Fibroblast of skin of scalp (primary cell): ENCODE data around the gene GOLGA6L10.
A peak's percentile ranks its signal among the peaks of the same experiment; 100 is the strongest.
"Not testable (repeated sequence)": the region's sequence is repeated elsewhere in the genome, so short reads cannot be mapped to it uniquely, and the experiment has no call there.

ENCODE experiments used
- DNase-seq: peaks from one replicate; pipeline ENCODE4 v3.0.0-alpha.2; 2013

Gene GOLGA6L10

DNA sequence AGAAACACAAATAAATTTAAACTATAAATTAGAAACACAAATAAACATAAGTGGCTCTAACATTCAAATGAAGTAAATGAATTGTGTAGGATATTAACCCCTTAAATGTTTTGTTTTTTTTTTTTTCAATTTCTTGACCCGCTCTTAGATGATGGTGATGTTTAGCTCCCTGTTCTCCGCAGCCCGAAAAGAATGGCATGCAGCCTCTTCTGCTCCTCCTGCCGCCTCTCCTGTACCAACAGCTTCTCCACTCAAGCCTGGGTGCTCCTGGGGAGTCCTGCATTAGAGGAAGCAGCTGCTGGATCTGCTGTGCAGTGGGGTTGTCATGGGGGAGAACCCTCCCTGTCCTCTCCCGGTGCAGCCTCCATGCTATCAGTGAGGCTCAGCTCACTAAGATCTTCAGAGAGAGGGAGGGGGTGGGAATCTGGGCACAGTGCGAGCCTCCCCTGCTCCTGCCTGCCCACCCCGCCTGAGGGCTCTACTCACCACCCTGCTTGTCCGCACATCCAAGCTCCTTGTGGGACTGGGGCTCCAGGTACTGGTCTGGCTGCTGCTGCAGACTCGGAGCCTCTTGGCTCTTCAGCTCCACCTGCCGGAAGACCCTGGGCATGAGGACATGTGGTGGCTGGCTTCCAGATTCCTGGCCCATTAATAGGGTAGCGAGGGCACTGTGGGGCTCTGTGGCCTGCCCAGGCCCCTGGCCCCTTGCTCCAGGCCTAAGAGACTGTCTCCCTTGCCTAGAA lies 6.5 kb downstream of the GOLGA6L10 start:
- DNase-seq = not testable (repeated sequence)

DNA sequence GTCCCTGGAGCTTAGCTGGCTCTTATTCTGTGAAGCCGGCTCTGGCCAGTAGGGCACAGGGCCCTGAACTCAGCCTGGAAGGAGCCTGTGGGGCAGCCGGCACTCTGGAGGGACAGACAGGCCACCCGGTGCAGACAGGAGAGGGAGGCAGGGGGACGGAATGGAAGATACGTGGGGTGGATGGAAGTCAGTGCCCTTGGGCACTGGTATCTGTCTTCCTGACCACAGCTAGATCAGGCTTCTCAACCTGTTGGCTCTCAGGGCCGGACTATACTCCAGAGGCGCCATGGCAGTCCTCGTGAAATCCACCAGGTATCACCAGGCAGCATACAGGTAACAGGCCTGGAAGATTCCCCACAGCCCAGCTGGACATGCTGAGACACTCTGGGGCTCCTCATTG lies 10.7 kb downstream of the GOLGA6L10 start:
- not testable (repeated sequence) for DNase-seq

DNA sequence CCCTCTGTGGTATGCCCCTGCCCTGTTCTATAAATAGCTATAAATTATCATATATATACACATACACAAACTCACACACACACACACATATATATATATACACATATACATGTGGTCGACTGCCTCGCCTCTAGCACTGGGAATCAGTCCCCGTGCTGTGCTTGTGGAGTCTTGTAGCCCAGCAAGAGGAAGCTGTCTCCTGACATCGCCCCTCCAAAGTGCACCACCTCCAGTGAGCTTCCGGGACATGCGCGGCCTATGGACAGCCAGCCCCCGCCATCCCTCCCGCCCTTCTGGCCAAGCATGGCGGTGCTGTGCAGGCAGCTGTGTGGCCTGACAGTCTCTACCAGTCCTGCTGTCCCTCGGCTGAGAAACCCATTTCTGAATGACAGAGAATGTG lies 11.2 kb downstream of the GOLGA6L10 start:
- DNase-seq = not testable (repeated sequence)

DNA sequence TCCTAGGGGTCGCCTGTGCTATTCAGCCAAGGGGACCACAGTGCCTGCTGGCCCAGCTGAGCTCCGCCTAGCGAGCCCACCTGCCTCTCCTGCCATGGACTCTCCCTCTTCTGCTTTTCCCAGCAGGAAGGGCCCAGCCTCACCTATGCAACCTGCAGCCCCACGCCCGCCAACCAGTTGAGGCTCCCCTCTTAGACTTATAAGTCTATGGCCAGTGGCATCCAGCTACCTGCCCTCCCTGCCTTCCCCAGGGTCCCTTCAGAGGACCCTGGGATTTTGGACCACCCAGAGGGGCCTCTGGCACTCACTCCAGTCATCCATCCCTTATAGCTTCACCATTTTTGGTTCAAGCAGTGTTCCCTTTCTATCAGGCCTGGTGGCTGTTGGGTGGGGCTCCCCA lies 12.2 kb downstream of the GOLGA6L10 start:
- not testable (repeated sequence) for DNase-seq

DNA sequence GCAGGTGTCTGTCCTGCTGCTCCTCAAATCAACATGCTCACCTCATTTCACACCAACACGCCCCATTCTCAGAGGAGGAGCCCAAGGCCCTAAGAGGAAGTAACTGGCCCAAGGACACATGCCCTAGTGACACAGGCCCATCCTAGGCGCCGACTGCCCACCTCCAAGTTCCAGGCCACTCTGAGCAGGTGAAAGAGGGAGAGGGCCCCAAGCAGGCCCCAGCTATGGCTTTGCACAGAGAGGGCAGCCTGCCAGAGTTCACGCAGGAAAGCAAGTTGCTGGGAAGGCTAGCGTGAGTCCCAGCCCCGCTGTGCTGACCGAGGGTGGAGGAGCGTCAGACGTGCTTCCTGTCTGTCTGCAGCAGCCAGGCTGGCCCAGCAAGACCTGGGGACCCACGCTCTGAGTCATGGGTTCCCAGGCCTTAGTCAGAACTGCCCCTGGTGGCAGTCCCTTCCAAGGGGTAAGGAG lies 13.1 kb downstream of the GOLGA6L10 start:
- peak; percentile 10 for DNase-seq

DNA sequence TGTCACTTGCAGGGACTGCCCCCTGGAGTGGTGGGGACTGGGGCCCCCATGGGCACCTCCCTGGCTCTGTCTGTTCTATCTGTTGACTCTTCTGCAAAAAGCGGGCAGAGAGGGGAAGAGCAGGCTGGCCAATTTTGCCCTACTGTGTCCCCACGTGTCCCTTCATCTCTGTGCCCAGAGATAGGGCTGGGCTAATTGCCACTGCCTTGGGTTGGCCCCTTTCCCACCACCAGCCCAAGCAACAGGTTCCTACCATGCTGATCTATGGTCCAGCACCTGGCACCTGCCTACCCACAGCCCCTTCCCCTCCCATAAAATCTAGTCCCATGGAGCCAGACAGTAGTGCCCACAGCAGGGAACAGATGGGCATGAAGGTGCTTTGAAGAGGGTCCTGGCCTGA lies 14.3 kb downstream of the GOLGA6L10 start:
- DNase-seq = not testable (repeated sequence)

DNA sequence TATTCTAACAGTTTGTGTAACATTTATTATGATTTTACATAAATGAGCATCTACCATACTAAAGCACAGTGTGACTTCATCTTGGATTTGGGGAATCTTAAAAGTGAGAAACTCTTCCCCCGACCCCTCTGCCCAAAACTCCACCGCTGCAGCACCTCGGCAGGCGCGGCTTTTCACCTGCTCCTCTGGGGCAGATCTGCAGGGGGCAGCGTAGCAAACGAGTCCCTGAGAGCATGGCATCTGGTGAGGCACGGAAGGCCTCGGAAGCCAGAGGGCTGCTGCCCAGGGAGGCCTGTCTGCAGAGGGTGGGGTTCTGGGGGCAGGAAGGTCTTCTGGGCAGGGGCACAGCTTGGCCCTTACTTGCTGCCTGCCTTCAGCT lies 14.7 kb downstream of the GOLGA6L10 start:
- not testable (repeated sequence) for DNase-seq

DNA sequence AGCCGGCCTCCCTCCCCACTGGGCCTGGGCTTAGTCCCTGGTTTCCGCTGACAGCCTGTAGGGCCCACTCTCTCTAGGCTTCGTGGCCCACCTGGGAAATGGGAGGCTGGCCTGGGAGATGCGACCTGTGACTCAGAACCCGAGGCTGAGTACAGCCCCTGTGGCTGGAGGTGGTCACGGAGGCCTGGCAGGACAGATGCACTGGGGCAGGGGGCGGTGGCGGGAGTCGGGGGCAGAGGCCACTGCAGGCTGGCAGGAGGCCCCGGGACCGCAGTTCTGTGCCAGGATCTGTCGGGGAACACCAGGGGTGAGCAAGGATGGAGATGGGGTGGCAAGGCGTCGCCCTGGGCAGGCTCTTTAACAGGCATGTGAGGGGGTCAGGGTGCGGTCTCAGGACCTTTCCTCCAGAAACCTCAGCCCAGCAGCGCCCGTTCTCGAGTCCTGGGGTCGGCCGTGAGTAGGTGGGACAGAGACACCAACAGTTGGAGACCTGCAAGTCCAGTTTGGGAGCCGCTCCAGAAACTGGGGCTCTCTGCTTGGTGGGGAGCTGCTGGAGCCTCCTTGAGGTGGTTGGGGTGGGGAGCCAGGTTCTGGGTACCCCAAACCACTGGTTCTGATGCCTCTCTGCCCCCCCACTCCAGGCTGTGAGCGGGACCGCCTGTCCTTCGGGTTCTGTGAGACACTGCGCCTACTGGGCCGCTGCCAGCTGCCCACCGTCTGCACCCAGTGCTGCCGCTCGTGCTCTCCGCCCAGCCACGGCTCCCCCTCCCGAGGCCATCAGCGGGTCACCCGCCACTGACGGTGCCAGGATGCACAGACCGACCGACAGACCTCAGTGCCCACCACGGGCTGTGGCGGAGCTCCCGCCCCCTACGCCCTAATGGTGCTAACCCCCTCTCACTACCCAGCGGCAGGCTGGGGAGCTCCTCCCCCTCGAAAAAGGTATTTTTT lies 15.4 kb downstream of the GOLGA6L10 start:
- not testable (repeated sequence) for DNase-seq

DNA sequence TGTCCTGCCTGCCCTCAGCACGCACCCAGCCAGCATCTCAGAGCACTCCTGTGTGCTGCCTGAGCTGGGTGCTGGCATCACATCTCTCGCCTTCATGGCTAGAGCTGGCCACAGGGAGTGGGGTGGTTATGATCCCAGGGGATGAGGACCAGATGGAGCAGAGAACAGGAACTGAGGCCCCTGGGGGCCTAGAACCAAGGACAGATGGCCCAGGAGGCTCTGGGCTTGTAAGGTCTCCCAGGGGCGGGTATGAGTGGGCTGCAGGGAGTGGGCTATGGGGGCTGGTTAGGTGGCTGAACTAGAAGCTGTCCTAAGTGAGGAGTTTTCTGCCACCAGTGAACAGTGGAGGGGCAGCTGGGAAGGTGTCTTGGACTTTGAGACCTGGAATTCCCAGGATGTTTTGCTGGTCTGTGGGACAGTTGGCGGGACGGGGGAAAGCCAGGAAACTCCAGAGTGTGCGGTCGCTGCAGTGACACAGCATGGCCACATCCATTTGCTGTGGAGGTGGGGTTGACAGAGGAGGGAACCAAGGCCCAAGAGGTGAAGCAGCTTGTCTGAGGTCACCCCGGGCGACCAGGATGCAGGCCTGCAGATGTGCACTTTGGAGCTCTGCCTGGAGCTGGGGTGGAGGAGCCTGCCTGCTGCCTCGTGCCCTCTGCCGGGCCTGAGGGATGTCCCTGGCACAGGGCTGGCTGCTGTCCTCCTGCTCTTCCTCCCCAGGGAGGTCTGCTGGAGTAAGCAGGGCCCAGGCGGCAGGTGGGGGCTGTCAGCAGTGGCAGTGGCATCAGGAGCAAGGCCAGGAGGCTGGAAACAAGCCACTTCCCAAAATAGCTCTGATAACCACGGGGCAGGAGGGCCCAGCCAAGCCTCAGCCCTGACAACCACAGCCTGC lies 16.3 kb downstream of the GOLGA6L10 start:
- DNase-seq = not testable (repeated sequence)

DNA sequence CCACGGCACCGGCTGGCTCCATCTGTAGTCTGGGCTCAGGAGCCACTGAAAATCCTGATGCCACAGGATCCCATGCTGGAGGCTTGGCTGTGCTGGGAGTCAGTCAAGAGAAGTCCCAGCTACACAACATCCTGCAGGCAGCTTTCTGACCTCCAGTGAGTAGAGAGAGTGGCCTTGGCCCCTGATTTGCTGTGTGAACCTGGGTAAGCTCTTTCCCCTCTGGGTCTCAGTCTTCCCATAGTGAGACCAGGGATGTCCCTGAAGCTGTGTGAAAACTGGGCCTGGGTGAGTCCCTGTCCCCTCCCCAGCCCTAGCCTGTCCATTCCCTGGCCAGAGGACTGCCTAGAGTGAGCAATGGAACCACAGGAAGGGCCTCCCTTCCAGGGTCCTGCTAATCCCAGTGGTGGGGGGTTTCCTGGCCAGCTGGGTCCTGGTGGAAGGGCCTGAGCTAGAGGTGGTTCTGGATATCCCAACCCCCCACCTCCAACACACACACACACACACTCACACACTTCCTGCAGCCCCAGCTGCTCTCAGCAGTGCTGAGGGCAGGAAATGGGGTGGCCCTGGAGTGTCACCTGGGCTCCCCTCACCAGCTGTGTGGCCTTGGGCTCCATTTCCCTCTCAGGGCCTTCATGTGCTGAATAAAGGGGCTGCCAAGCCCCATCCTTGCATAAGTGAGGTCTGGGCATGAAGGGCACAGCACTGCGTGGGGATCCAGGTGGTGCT lies 17.5 kb downstream of the GOLGA6L10 start:
- DNase-seq = not testable (repeated sequence)

DNA sequence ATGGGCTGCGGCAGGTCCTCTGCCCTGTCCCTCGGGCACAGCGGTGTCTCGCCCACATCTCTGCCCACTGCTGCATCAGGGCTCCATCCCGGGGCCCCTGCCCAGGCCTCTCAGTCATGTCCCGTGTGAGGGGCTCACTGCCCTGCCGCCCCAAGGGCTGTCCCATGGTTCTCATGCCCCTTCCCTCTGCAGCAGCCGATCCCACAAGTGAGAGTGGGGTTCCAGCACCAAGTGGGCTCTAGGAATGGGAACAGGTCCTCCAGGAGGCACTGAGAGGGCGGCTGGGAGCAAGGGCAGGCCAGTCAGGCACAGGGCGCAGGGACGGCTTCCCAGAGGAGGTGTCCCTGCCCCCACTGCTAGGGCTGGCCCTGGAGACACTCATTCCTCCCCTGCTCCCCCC lies 18.4 kb downstream of the GOLGA6L10 start:
- DNase-seq = not testable (repeated sequence)

DNA sequence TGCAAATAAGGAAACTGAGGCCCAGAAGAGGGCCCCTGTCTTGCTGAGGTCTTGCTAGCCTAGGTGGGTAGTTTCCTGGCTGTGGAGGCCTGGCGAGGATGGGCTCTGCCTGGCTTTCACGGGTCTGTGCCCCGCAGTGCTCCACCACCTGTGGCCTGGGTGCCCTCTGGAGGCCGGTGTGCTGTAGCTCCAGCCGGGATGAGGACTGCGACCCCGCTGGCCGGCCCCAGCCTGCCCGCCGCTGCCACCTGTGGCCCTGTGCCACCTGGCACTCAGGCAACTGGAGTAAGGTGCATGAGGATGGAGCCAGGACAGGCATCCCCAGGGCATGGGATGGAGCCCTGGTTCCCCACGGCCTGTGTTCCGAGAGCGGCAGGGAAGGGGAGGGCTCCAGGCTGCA lies 20.2 kb downstream of the GOLGA6L10 start:
- not testable (repeated sequence) for DNase-seq

DNA sequence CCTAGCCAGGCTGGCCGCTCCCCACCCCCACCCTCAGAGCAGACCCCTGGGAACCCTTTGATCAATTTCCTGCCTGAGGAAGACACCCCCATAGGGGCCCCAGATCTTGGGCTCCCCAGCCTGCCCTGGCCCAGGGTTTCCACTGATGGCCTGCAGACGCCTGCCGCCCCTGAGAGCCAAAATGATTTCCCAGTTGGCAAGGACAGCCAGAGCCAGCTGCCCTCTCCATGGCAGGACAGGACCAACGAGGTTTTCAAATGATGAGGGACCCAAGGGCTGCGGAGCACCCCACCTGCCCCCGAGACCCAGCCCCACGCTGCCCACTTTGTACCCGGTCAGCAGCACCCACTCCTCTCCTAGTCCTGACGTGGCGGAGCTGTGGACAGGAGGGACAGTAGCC lies 21.9 kb downstream of the GOLGA6L10 start:
- not testable (repeated sequence) for DNase-seq

DNA sequence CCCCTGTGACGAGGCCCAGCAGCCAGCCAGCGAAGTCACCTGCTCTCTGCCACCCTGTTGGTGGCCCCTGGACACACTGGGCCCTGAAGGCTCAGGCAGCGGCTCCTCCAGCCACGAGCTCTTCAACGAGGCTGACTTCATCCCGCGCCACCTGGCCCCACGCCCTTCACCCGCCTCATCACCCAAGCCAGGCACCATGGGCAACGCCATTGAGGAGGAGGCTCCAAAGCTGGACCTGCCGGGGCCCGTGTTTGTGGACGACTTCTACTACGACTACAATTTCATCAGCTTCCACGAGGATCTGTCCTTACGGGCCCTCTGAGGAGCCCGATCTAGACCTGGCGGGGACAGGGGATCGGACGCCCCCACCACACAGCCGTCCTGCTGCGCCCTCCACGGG lies 22.4 kb downstream of the GOLGA6L10 start:
- not testable (repeated sequence) for DNase-seq

DNA sequence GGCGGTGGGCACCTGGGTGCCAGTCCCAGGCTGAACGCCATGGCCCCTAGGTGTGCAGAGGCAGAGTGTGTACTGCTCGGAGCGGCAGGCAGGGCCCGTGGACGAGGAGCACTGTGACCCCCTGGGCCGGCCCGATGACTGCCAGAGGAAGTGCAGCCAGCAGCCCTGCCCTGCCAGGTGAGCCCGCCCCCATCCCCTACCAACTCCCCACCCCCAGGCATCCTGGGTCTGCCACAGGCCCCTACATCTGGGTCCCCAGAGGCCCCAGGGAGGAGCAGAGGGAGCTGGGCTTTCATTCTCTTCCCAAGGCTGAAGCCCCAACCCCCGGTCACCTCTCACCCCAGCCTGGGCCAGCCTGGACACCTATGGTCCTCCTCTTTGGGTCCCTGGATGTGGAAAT lies 23.6 kb downstream of the GOLGA6L10 start:
- not testable (repeated sequence) for DNase-seq

DNA sequence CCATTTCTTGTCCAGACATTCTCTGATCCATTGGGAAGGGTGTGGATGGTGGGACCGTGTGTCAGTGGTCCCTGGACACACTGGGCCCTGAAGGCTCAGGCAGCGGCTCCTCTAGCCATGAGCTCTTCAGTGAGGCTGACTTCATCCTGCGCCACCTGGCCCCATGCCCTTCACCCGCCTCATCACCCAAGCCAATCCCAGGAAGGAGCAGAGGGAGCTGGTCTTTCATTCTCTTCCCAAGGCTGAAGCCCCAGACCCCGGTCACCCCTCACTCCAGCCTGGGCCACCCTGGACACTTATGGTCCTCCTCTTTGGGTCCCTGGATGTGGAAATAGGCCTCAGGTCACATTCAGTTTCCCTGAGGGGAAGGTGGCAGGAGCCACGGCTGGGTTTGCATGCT lies 24.4 kb downstream of the GOLGA6L10 start:
- DNase-seq = not testable (repeated sequence)

DNA sequence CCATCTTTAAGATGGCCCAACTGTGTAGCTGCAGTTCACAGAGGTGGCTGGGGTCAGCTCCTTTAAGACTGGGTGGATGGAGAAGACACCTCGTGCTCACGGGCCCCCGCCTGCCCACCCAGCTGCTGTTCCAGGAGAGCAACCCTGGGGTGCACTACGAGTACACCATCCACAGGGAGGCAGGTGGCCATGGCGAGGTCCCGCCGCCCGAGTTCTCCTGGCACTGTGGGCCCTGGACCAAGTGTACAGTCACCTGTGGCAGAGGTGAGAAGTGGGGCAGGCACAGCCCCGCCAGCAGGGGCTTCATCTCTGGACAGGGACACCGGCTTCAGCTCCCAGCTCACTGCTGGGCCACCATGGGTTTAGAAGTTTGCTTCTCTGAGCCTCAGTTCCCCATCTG lies 26.8 kb downstream of the GOLGA6L10 start:
- not testable (repeated sequence) for DNase-seq

DNA sequence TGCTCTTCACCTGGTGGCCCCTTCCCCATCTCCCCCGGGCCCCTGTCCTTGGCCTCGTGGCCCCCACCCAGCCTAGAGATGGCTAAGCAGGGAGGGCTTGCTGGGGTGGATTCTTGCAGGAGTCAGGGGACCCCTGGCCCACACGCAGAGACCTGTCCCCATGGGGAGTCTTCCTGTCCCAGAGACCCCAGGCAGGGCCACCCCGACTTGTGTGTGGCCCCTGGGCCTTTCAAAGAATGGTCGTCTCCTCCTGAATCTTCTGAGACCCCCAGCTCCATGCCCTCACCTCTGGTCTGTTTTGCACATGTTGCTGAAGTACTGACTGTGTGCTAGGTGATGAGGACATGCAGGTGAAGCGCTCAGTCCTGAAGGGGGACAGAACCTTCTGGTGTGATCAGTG lies 28.4 kb downstream of the GOLGA6L10 start:
- not testable (repeated sequence) for DNase-seq

DNA sequence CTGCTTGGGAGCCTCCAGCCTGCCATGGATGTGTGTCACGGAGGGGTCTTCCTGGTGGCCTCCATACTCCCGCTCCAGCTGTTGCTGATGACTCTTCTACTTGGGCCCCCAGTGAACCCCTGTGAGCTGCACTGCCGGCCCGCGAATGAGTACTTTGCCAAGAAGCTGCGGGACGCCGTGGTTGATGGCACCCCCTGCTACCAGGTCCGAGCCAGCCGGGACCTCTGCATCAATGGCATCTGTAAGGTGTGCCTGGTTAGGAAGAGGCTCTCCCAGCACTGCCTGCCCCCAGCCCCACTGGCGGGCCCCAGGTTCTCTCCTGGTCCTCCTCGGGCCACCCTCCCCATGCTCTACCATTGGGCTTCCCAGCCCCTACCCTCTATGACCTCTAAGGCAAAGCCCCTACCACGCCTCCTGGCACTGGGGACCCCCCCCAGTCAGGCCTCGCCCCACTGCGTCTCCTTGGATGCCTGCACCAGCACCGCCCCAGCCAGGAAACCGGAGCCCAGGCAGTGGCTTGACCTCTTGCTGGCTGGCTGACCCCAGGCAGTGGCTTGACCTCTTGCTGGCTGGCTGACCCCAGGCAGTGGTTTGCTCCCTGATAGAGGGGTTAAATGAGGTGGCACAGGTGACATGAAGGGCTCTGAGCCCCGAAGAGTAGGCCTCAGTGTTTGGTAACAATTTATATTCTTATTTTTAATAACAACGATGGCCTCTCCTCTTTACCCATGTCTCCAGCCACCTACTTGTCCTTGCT lies 29.6 kb downstream of the GOLGA6L10 start:
- not testable (repeated sequence) for DNase-seq

DNA sequence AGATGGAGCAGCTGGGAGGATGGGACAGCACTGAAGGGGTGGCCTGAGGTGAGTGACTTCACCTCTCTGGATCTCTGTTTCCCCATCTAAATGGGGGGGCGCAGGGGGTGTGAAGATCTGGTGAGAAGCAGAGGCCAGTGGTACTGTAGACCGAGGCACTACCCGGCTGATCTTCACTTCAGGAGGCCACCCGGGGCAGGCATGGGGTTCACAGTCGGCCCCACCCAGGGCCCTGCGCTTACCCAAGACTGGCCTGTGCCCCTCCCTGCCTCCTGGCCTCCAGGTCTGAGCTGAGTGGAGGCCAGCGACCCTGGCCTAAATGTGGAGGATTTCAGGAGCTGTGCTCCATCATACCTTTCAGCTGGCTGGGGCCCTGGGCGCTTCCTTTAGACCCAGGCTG lies 31.0 kb downstream of the GOLGA6L10 start:
- DNase-seq = not testable (repeated sequence)

DNA sequence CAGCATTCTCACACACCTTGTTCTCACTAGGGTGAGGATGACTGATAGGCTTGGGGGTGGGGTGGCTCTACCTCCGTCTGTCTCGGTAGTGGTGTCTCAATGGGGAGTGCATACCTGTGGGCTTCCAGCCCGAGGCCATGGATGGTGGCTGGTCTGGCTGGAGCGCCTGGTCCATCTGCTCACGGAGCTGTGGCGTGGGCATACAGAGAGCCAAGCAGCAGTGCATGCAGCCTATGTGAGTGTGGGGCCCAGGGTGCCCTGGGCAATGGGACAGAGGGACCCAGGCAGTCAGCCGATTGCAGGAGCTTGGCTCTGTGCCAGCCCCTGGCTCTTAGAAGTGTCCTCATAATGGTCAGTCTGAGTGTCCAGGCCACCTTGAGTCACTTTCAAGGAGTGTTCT lies 31.8 kb downstream of the GOLGA6L10 start:
- DNase-seq = not testable (repeated sequence)
